KOPT-K1 (cell line): ENCODE data around the gene NUAK2.
"Not testable (repeated sequence)": the region's sequence is repeated elsewhere in the genome, so short reads cannot be mapped to it uniquely, and the experiment has no call there.

Experiments used
- H3K27ac ChIP-seq: fragments of 200-600 bp; sonication (generic); 2 replicates; pipeline ENCODE4 v1.5.1; 2016; ENCODE audit warnings: antibody characterized with exemption, mild to moderate bottlenecking, low read depth, low read length; ENCODE audit not compliant: poor library complexity, severe bottlenecking
- H3K36me3 ChIP-seq: fragments of 200-600 bp; sonication (generic); 2 replicates; pipeline ENCODE4 v1.5.1; 2017; ENCODE audit warnings: antibody characterized with exemption, mild to moderate bottlenecking, low read length, moderate library complexity; ENCODE audit not compliant: insufficient read depth
- H3K9me3 ChIP-seq: fragments of 200-600 bp; sonication (generic); 2 replicates; pipeline ENCODE4 v1.5.1; 2017; ENCODE audit warnings: antibody characterized with exemption, low read length, mild to moderate bottlenecking; ENCODE audit not compliant: insufficient read depth, poor library complexity, severe bottlenecking

The NUAK2 gene

GRCh38 chr1:205298191-205298994 lies 23.2 kb downstream of the NUAK2 start:
- no peaks in the 10 kb centered on the region for H3K36me3 ChIP-seq
- no peak overlapping the region for H3K27ac ChIP-seq
- H3K9me3 ChIP-seq = no peaks in the 10 kb centered on the region

DNA sequence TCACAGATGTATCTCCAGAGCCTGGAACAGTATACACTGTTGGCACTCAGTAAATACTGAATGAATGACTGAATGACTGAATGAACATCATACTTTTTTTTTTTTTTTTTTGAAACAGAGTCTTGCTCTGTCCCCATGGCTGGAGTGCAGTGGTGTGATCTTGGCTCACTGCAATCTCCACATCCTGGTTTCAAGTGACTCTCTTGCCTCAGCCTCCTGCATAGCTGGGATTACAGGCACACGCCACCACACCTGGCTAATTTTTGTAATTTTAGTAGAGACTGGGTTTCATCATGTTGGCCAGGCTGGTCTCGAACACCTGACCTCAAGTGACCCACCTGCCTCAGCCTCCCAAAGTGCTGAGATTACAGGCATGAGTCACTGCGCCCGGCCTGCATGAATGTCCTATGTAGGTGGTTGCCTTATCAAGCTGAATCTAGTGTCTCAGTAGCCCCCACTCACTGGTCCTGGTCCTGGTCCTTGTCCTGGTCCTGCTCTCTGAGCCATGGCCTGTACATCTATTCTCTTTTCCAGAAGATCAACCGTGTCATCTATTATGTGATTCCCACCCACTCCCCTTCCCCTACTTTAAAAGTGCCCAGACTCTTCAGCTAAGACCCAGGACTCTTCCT lies 23.9 kb downstream of the NUAK2 start:
- not testable (repeated sequence) for H3K27ac ChIP-seq, H3K9me3 ChIP-seq, H3K36me3 ChIP-seq

GRCh38 chr1:205296154-205296553 lies 25.4 kb downstream of the NUAK2 start:
- Histone ChIP-seq H3K9me3 (no peaks in the 10 kb centered on the region), H3K27ac (no peak overlapping the region)

DNA sequence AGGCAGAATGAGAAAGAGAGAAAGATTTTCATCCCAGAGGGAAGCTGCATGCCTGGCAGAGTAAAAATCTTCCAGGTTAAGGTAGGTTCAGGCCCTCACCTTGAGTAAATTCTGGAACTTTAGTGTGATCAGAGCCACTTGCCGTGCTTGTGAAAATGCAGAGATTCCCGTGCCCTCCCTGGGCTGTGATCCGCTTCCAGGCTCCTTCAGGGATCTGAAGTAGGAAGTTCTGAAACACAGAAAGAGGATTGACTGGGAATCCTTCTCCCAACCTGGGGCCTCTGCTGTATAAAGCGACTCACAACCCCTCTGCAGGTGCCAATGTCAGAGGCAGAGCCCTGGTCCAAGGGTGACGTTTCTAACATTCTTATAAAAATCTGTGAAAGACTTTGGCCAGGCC lies 26.6 kb downstream of the NUAK2 start:
- no peaks in the 10 kb centered on the region for H3K36me3 ChIP-seq
- no peaks in the 10 kb centered on the region for H3K9me3 ChIP-seq
- H3K27ac ChIP-seq = no peak overlapping the region

More at GRCh38 chr1:205296154-205296553, 25.4 kb downstream of the NUAK2 start:
- no peaks in the 10 kb centered on the region for H3K36me3 ChIP-seq

DNA sequence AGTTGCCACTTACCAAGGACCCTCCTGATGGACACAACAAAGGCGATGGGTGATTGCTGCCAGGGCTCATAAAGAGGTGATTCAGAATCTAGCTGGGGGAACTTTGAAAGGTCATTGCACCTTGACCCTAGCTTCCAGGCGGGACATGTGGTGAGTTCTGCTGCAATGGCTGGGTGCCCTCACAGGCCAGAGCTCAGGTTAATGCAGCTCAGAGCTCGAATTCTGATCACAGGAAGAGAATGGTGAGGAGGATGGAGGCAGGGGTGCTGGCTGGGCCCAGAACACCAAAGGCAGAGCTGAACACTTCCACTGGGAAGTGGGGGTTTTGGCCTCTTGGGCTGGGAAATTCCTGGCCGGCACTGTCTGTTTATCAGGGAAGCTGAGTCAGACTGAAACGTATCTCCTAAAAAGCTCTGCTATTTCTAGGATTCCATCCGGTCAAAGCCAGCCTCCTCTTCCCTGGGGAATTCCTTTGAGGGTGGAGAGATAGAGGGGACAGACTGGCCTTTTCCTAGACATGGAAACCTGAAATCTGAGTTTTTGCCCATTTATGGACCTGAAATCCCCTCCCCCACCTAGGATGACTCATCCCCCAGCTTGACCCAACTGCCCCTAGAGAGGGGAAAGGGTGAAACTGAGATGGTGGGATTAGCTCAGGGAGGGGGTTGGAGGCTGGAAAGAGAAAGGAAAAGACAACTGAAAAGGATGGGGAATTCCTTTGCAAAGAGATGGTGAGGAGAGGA lies 27.2 kb downstream of the NUAK2 start:
- Histone ChIP-seq H3K9me3 (no peaks in the 10 kb centered on the region), H3K36me3 (no peaks in the 10 kb centered on the region), H3K27ac (no peak overlapping the region)

DNA sequence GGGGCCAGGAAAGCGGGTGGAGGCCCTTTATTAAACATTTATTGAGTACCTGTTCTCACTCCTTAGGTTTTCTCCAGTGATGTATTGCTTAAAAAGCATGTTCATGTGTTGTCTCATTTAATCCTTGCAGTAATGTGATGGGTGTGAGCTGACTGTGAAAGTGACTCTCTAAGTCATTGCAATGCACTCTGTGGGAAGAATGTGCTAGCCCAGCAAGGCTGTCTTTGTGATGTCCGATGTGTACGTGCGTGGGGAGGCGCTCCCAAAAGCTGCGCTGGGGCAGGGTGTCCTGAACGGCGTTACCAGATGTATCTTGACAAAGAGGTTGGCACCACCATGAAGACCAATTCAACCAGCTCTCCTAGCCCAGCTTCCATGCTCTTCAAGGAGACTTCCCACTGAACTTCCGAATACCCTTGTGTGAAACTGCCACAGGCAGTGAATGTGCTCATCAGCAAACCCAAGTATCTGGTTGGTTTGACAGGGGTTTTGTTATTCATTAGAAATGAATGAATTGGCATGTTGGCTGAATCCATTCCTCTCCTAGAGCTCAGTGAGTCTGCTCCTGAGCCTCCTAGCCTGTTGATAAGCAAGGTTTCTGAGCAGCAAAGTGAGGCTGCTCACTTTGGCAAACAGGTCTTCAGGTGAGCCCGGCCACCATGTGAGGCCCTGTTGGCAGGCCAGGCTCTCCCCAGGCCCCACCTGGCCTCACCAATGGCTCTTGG lies 28.0 kb downstream of the NUAK2 start:
- Histone ChIP-seq H3K9me3 (no peaks in the 10 kb centered on the region), H3K27ac (no peak overlapping the region), H3K36me3 (no peaks in the 10 kb centered on the region)

DNA sequence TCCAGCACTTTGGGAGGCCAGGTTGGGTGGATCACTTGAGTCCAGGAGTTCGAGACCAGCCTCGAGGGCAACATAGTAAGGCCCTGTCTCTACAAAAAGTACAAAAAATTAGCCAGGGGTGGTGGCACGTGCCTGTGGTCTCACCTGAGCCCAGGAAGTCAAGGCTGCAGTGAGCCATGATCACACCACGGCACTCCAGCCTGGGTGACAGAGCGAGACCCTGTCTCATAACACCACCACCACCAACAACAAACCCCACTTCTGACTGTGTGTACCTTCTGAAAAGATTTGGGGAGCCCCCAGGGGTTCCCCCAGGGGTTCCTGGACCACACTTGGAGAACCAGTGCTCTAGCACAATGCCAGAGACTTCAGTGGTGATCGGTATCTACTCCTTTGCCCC lies 29.9 kb downstream of the NUAK2 start:
- no peaks in the 10 kb centered on the region for H3K36me3 ChIP-seq
- no peaks in the 10 kb centered on the region for H3K9me3 ChIP-seq
- no peak overlapping the region for H3K27ac ChIP-seq

GRCh38 chr1:205287767-205288559 lies 33.6 kb downstream of the NUAK2 start:
- Histone ChIP-seq H3K9me3 (no peaks in the 10 kb centered on the region), H3K36me3 (no peaks in the 10 kb centered on the region), H3K27ac (no peak overlapping the region)

- no peaks in the 10 kb centered on the region for H3K36me3 ChIP-seq
- no peak overlapping the region for H3K27ac ChIP-seq
These were observed 34.5 kb downstream of the NUAK2 start for GRCh38 chr1:205287076-205287475.

DNA sequence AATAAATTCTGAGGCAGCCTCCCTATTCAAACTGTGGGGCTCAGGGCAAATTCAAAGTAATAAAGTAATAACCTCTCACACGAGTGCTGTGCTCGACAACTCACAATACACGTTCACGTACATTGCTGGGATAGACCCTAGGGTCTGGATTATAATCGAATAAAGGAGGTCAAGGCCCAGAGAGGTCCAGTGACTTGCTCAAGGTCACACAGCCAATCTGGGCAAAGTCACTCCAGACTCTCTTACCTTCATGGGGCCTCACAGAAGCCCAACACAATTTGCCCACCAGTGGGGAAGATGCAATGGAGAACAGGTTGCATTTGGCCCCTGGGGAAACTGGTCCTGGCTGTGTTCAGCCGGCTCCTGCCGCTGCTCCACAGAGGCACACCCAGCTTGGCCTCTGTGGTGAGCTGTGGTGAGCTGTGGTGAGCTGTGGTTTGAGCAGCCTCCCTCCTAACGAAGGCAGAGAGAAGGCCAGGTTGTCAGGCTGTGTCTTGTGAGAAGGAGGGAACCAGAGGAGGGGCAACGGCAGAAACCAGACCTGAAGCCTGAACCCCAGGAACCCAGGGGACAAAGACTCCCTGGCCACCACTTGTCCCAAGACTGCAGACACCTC lies 35.1 kb downstream of the NUAK2 start:
- Histone ChIP-seq H3K36me3 (no peaks in the 10 kb centered on the region), H3K27ac (no peak overlapping the region), H3K9me3 (no peaks in the 10 kb centered on the region)

More at GRCh38 chr1:205287076-205287475, 34.5 kb downstream of the NUAK2 start:
- H3K9me3 ChIP-seq = no peaks in the 10 kb centered on the region

- H3K9me3 ChIP-seq = no peaks in the 10 kb centered on the region
- no peak overlapping the region for H3K27ac ChIP-seq
- no peaks in the 10 kb centered on the region for H3K36me3 ChIP-seq
These were observed 36.0 kb downstream of the NUAK2 start for GRCh38 chr1:205285381-205286101.

GRCh38 chr1:205284420-205285144 lies 37.0 kb downstream of the NUAK2 start:
- Histone ChIP-seq H3K36me3 (no peaks in the 10 kb centered on the region), H3K27ac (no peak overlapping the region), H3K9me3 (no peaks in the 10 kb centered on the region)
